Measurements from ENCODE around the gene SNX33. TPM values are rescaled to one million over a fixed set of nuclear protein-coding genes. Genes with fewer than 3 reads are reported as not detected.

The SNX33 gene
- total and polyA plus RNA-seq, 2 experiments from 2014 or later, result 13.1 to 22.9 TPM

- Histone ChIP-seq H3F3A (ENCODE audit: insufficient read depth) (0 out of 2 replicates have a peak, but pooled peaks cover 15% of the 10 kb centered on the region), H3K27ac (no peak overlapping the region), H2AFZ (no peak overlapping the region), H3K4me3 (no peak overlapping the region), H3K9me2 (ENCODE audit: insufficient read depth) (no peaks in the 10 kb centered on the region), H3K79me2 (ENCODE audit: insufficient read depth) (peaks cover 97% of the 10 kb centered on the region), H3K27me3 (replicated peaks; ENCODE audit: insufficient read depth) (no peaks in the 10 kb centered on the region), H3K9ac (no peak overlapping the region), H3K4me2 (ENCODE audit: unreplicated experiment) (no peak overlapping the region), H4K20me1 (ENCODE audit: insufficient read depth) (no peaks in the 10 kb centered on the region; the same call in 1 of the 2 replicates), H3K9me3 (ENCODE audit: low read depth) (no peaks in the 10 kb centered on the region), H3K36me3 (ENCODE audit: low read depth) (no peaks in the 10 kb centered on the region), H3K4me1 (ENCODE audit: insufficient read depth) (peaks cover 46% of the 10 kb centered on the region)
- 30 to 36% methylated on average over 4 of the region's 4 CpGs for WGBS, 2 experiments (ENCODE audit: low coverage in 1 of 2, low lambda C conversion rate in 2 of 2, missing lambda C conversion rate in 2 of 2)
- DNase-seq, result no peak
- TF ChIP-seq EZH2phosphoT487 (IDR thresholded peaks at IDR 0.05; ENCODE audit: insufficient read depth, low read depth) (no peak), EZH2 (IDR thresholded peaks at IDR 0.05; ENCODE audit: insufficient read depth, poor library complexity, severe bottlenecking) (no peak)
- in situ Hi-C loops (cut with MboI), result no loop called here
Observed at GRCh38 chr15:75654201-75654907, 6.6 kb downstream of the SNX33 start.

GRCh38 chr15:75655931-75656330, 8.2 kb downstream of the SNX33 start:
- WGBS, 2 experiments (ENCODE audit: low coverage in 1 of 2, low lambda C conversion rate in 2 of 2, missing lambda C conversion rate in 2 of 2), result 58 to 65% methylated on average over 4 of the region's 4 CpGs
- H3K4me1 ChIP-seq (ENCODE audit: insufficient read depth), result peaks cover 47% of the 10 kb centered on the region
- no peaks in the 10 kb centered on the region for H3K27me3 ChIP-seq (replicated peaks; ENCODE audit: insufficient read depth)
- no peak overlapping the region for H2AFZ ChIP-seq
- H3K4me2 ChIP-seq (ENCODE audit: unreplicated experiment), result no peak overlapping the region
- in situ Hi-C loops (cut with MboI), result no loop called here
- H3K79me2 ChIP-seq (ENCODE audit: insufficient read depth), result peaks cover 82% of the 10 kb centered on the region
- H3K9me2 ChIP-seq (ENCODE audit: insufficient read depth), result no peaks in the 10 kb centered on the region
- TF ChIP-seq EZH2phosphoT487 (IDR thresholded peaks at IDR 0.05; ENCODE audit: insufficient read depth, low read depth) (no peak), EZH2 (IDR thresholded peaks at IDR 0.05; ENCODE audit: insufficient read depth, poor library complexity, severe bottlenecking) (no peak)
- no peak overlapping the region for H3K9ac ChIP-seq
- no peaks in the 10 kb centered on the region; the same call in 1 of the 2 replicates for H4K20me1 ChIP-seq (ENCODE audit: insufficient read depth)
- H3K27ac ChIP-seq, result no peak overlapping the region
- no peak for DNase-seq
- no peak overlapping the region for H3K4me3 ChIP-seq
- no peaks in the 10 kb centered on the region for H3K9me3 ChIP-seq (ENCODE audit: low read depth)
- H3K36me3 ChIP-seq (ENCODE audit: low read depth), result no peaks in the 10 kb centered on the region
- 0 out of 2 replicates have a peak, but pooled peaks cover 29% of the 10 kb centered on the region for H3F3A ChIP-seq (ENCODE audit: insufficient read depth)

GRCh38 chr15:75656331-75656730, 8.6 kb downstream of the SNX33 start:
- Histone ChIP-seq H3K4me2 (ENCODE audit: unreplicated experiment) (no peak overlapping the region), H3F3A (ENCODE audit: insufficient read depth) (peaks cover 29% of the 10 kb centered on the region; the same call in 1 of the 2 replicates), H3K27me3 (replicated peaks; ENCODE audit: insufficient read depth) (no peaks in the 10 kb centered on the region), H3K36me3 (ENCODE audit: low read depth) (no peaks in the 10 kb centered on the region), H3K9me2 (ENCODE audit: insufficient read depth) (no peaks in the 10 kb centered on the region), H3K9ac (no peak overlapping the region), H4K20me1 (ENCODE audit: insufficient read depth) (no peaks in the 10 kb centered on the region; the same call in 1 of the 2 replicates), H3K27ac (no peak overlapping the region), H3K4me1 (ENCODE audit: insufficient read depth) (peaks cover 44% of the 10 kb centered on the region), H3K79me2 (ENCODE audit: insufficient read depth) (peaks cover 78% of the 10 kb centered on the region), H2AFZ (no peak overlapping the region), H3K4me3 (no peak overlapping the region), H3K9me3 (ENCODE audit: low read depth) (no peaks in the 10 kb centered on the region)
- no peak for DNase-seq
- 95 to 96% methylated on average over 5 of the region's 5 CpGs for WGBS, 2 experiments (ENCODE audit: low coverage in 1 of 2, low lambda C conversion rate in 2 of 2, missing lambda C conversion rate in 2 of 2)
- in situ Hi-C loops (cut with MboI), result no loop called here
- no peak for TF ChIP-seq EZH2 (IDR thresholded peaks at IDR 0.05; ENCODE audit: insufficient read depth, poor library complexity, severe bottlenecking)
- TF ChIP-seq EZH2phosphoT487 (IDR thresholded peaks at IDR 0.05; ENCODE audit: insufficient read depth, low read depth), result no peak

GRCh38 chr15:75656813-75657212, 9.1 kb downstream of the SNX33 start:
- Histone ChIP-seq H3K4me1 (ENCODE audit: insufficient read depth) (peaks cover 44% of the 10 kb centered on the region), H2AFZ (no peak overlapping the region), H3K4me3 (no peak overlapping the region), H3K9ac (no peak overlapping the region), H4K20me1 (ENCODE audit: insufficient read depth) (no peaks in the 10 kb centered on the region; the same call in 1 of the 2 replicates), H3K4me2 (ENCODE audit: unreplicated experiment) (no peak overlapping the region), H3K9me3 (ENCODE audit: low read depth) (no peaks in the 10 kb centered on the region), H3K9me2 (ENCODE audit: insufficient read depth) (no peaks in the 10 kb centered on the region), H3K36me3 (ENCODE audit: low read depth) (no peaks in the 10 kb centered on the region), H3K79me2 (ENCODE audit: insufficient read depth) (peaks cover 73% of the 10 kb centered on the region), H3K27ac (no peak overlapping the region), H3K27me3 (replicated peaks; ENCODE audit: insufficient read depth) (no peaks in the 10 kb centered on the region), H3F3A (ENCODE audit: insufficient read depth) (peaks cover 34% of the 10 kb centered on the region)
- 91 to 94% methylated on average over 21 to 22 of the region's 22 CpGs for WGBS, 2 experiments (ENCODE audit: low coverage in 1 of 2, low lambda C conversion rate in 2 of 2, missing lambda C conversion rate in 2 of 2)
- no peak for TF ChIP-seq EZH2phosphoT487 (IDR thresholded peaks at IDR 0.05; ENCODE audit: insufficient read depth, low read depth)
- no peak for TF ChIP-seq EZH2 (IDR thresholded peaks at IDR 0.05; ENCODE audit: insufficient read depth, poor library complexity, severe bottlenecking)
- DNase-seq, result no peak
- in situ Hi-C loops (cut with MboI), result no loop called here

Data from GM23248 (cell line).